GM18520 (cell line): Measurements from ENCODE around the gene CALU.

Source experiments
- ATAC-seq: cut with Tn5 transposase; IDR thresholded peaks from one replicate; pipeline ENCODE4 v1.9.1; 2021; ENCODE audit not compliant: unreplicated experiment

CALU gene

GRCh38 chr7:128739048-128739962, at the start of gene CALU:
CALU (plus strand) TSS chr7:128739359; CDS start chr7:128748584, 9,225 bp downstream.
- ATAC-seq = peak; percentile 96

GRCh38 chr7:128691227-128691626, 47.9 kb upstream of the CALU start:
- ATAC-seq = no peak

GRCh38 chr7:128692623-128693270, 46.4 kb upstream of the CALU start:
- no peak for ATAC-seq

DNA sequence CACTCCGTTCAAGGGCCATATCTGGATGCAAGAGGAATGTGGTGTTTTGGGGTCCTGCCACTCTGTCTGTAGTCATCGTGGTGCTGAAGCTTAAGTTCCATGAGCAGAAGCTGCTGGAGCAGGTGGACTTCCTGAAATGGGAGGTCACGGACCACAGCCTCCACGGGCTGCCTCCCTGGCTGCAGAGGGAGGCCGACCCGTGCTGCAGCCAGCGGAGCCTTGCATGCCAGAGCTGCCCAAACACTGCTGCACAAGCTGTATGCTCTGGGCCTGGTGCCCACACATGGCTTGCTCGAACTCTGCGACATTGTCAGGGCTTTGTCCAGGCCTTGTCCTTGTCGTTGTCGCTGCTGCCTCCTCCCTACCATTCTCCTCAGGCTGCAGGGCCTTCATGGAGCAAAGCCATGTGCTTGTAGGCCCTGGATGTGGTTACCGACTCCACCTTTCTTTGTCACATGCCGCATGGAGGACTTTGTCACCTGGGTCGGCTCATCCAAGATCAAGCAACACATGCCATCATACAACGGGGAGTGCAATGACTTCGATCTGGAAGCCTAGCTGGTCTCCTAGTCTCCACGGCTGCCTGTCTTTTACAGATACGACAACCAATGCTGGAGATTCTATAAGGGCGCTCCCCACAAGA, 45.7 kb upstream of the CALU start:
- ATAC-seq = no peak

DNA sequence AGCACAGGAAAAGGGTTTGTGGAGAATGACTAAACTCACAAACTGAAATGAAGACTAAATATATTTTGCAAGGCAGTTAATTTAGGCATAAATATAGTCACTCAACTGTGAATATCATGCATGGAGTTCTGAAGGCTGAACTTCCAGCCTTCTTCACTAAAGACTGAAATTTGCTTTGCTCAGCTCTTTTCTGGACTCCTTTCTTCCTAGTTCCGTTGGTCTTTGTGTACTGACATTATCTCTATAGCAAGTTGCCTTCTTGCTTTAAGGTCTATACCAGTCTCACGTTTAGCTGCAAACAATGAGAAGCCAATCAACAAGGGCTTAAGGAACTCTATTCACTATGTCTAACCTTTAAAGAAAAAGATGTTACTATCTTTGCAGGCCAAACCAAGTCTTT, 44.4 kb upstream of the CALU start:
- ATAC-seq = no peak

DNA sequence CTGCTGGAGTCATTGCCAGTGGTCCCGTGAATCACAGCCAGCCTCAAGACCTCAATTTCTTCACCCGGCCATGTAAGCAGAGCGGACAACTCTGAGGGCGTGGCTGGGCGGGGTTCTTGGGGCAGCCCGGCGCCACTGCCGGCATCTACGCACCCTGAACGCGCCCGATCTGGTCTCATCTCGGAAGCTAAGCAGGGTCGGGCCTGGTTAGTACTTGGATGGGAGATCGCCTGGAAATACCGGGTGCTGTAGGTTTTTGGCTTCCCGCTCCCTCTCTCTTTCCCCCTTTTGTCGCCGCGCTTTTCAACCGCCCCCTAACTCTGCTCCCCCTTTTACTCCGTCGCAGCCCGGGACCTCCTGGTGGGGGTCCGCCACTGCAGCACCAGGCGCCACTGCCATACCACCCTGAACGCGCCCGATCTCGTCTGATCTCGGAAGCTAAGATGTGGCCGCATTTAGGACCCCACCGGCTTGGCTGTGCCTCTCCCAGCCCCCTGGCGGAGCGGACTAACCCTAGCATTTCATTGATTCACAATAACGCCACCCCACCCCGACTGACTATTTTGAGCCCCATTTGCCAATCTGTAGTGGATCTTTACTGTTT, 41.8 kb upstream of the CALU start:
- ATAC-seq = no peak

DNA sequence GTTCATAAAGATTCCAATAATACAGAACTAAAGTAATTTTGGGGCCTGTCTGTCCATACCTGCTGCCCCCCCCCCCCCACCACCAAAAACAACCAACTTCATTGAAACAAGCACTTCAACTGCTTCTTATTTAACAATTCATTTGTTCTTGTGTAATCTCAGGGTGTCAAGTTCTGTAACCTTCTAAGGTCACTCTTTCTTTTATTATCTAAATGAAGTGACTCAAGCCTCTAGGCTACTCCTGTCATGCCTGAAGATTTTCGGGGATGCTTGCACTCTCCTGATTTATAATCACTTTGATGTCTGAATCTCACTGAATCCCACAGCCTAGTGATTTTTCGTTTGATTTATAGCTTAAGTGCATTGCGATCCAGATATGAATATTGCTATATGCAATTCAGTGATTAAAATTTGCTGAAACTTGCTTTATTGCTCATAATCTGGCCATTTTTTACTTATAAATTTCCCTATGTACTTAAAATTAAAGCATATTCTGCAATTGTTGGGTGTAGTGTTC, 39.9 kb upstream of the CALU start:
- ATAC-seq = no peak

DNA sequence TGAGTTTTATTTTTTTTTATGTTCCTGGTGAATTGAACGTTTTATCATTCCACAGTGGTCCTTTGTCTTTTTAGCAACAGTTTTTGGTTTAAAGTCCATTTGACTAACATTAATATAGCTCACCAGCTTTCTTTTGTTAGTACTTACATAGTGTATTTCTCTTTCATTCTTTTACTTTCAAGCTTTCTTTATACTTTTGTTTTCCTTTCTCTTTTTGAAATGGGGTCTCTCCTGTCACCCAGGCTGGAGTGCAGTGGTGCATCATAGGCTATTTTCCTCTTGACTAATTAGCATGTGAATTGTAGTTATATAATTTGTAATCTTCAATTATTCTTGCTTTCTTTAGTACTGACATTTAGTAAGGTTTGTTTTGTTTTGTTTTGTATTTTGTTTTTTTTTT, 39.3 kb upstream of the CALU start:
- ATAC-seq = no peak

DNA sequence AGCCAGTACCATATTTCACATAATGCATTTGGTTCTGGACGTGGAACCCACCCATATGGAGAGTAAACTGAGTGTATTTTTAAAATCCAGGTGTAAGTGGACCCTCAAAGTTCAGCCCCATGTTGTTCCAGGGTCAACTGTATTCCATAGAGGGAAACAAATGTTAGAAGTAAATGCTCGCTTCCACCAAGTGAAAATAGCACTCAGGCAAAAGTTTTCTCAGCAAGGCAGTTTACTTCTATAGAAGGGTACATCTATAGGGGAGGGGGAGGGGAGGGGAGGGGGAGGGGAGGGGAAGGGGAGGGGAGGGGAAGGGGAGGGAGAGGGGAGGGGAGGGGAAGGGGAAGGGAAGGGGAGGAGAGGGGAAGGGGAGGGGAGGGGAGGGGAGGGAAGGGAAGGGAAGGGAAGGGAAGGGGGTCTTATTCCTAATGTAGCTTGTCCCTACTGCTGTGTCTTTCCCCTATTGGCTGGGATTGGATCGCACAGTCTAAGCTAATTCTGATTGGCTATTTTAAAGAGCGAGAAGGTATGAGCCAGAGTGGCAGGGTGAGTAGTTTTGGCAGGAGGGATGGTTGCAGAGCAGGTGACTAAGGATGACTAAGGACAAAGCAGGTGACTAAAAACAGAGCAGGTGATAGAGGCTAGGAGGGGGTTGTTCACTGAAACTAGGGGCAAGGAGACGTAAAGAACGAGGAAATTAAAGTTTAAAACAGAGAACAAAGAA, 37.9 kb upstream of the CALU start:
- ATAC-seq = no peak

DNA sequence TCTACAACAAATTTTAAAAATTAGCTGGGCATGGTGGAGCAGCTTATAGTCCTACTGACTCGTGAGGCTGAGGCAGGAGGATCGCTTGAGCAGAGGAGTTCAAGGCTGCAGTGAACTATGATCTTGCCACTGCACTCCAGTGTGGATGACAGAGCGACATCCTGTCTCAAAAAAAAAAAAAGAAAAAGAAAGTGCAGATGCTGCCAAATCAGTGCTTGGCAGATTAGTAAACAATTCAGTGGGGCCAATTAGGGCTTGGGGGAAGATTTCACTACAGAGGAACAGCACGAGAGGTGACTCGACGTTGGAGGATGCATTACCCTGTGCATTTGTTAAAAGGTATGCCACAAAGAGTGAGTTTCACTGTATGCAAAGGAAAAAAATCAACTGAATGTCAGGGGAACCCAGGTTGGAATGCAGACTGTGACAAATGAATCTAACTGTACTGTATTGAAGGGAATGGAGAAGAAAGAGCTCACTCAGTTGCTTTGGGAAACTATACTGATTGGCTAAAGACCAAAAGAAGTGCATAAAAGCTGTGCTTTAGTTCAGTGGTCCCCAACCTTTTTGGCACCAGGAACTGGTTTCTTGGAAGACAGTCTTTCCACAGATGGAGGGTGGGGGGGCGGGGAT, 35.4 kb upstream of the CALU start:
- ATAC-seq = no peak

DNA sequence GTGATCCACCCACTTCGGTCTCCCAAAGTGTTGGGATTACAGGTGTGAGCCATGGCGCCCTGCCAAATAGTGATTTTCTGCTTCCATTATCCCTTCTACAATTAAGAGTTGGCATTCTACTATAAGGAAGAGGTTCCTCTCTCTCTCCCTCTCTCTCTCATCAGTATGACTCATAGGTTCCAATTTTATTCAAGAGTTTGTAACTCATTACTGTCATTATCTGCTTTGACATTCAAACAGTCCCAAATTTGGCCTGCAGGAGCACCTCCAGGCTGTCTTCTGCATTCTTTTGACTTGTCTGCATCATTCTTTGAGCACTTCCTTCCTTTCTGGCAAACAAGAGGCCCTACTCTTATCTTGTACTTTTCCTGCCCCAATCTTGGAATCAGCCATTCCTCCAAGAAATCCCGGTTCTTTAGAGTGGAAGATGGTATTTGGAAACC, 33.2 kb upstream of the CALU start:
- no peak for ATAC-seq

- no peak for ATAC-seq
Observed at GRCh38 chr7:128707752-128708151, 31.4 kb upstream of the CALU start.

GRCh38 chr7:128708235-128708634, 30.9 kb upstream of the CALU start:
- no peak for ATAC-seq

DNA sequence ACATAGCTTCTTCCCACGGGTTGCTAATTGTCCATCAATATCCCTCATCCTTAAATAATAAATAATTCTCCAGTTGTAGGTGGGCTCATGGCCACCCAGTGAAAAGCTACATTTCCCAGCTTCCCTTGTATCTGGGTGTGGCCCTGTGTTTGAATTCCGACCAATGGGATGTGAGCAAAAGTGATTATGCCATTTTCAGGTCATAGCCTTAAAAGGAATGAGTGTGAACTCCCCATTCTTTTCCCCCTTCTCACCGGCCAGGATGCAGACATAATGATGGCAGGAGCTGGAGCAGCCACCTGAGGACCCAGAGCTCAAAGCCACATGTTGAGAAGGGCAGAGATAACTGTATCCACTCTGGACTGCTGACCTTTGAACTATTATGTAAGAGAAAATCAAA, 30.3 kb upstream of the CALU start:
- no peak for ATAC-seq

DNA sequence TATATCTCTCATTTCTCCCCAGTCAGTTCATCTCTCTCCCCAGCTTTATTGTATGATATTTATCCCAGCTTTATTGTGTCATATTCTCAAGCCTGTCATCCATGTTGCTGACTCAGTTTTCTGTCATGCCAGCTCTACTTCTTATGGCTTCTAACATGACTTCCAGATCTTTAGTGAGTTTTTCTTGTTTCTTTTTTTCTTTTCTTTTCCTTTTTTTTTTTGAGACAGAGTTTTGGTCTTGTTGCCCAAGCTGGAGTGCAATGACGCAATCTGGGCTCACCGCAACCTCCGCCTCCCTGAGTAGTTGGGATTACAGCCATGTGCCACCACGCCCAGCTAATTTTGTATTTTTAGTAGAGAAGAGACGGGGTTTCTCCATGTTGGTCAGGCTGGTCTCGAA, 28.7 kb upstream of the CALU start:
- no peak for ATAC-seq

DNA sequence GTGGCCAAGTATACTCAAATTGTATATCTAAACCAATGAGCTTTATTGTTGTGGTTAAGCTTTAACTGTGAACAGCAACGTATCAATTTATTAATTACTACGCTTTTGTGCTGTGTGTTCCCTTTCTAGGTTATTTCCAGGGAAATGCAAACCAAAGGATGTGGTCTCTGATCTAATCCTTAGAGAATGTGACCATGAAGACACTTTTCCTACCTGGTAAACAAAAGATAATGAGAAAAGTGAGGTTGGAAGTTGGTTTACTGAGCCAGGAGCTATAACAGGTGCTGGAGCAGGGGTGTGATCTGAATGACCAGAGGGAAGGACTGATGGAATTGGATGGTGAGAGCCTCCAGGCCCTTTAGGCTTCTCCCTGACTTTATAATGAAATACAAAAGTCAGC, 25.4 kb upstream of the CALU start:
- ATAC-seq = no peak

DNA sequence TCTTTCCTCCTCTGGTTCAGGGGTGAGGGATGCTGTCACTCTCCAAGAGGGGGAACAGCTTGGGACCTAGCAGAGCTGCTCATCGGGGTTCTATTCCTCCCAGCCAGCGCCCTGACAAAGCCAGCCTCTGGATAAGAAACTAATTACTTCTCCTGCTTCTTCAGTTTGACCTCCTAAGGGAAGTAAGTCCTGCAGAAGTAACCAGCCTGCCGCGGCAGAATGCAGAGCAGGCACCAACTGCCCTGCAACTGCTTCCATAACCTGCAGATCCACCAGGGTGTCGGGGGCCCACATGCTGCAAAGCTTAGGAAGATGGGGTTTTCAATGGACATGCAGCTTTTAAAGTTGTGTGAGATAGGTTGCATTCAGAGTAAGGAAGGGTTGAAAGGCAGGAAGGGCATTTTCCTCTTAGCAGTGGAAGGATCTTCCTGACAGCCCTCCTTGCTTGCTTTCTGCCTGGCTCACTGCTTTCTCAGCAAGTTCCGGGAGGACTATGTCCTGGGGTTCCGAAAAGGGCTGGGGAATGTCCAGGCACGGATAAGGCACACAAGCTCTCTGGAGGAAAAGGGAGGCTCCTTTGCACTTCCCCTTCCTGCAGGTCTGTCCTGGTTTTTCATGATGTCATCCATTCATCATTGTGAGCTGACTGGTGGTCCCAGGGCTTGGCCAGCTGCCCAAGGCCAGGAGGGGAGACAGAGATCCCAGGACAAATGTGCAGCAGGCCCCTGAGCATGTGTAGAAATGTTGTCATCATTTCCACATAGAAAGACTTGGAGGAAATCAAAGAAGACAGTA, 24.3 kb upstream of the CALU start:
- no peak for ATAC-seq

- ATAC-seq = no peak
Observed at GRCh38 chr7:128718967-128719642, 20.1 kb upstream of the CALU start.

DNA sequence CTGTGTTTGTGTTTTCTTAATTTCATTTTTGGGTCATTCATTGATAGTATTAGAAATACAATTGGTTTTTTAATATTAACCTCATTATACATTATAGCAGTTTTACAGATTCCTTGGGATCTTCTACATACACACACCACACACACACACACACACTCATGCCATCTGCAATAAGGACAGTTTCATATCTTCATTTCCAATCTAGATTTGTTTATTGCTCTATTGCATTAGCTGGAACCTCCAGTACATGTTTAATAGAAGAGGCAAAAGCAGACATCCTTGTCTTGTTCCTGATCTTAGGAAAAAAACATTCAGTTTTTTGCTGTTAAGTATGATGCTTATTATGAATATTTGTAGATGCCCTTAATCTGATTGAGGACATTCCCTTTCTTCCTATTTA, 17.8 kb upstream of the CALU start:
- no peak for ATAC-seq
